BLaER1 treated with 17β-estradiol and CSF1 and Interleukin-3, amounts not matched to agents 10 nM and 100 nM (cell line): ENCODE results near the gene TRDMT1.
A peak's percentile ranks its signal among the peaks of the same experiment; 100 is the strongest.

Experiments
- H3K27ac ChIP-seq, 11 experiments: shearing (Covaris generic); formaldehyde crosslinking; 2 replicates each; pipeline ENCODE4 v1.8.1; 2022
- H3K27me3 ChIP-seq, 11 experiments: shearing (Covaris generic); formaldehyde crosslinking; 2 replicates each; pipeline ENCODE4 v1.8.1; 2022
- H3K36me3 ChIP-seq, 11 experiments: shearing (Covaris generic); formaldehyde crosslinking; 2 replicates each; pipeline ENCODE4 v1.8.1; 2022
- H3K4me1 ChIP-seq, 10 experiments: shearing (Covaris generic); formaldehyde crosslinking; 2 replicates each; pipeline ENCODE4 v1.8.1; 2022
- H3K4me2 ChIP-seq, 11 experiments: shearing (Covaris generic); formaldehyde crosslinking; 2 replicates each; pipeline ENCODE4 v1.8.1; 2022
- H3K4me3 ChIP-seq, 10 experiments: shearing (Covaris generic); formaldehyde crosslinking; 2 replicates each; pipeline ENCODE4 v1.8.1; 2022
- H3K9ac ChIP-seq, 11 experiments: shearing (Covaris generic); formaldehyde crosslinking; 2 replicates each; pipeline ENCODE4 v1.8.1; 2022
- H3K9me3 ChIP-seq, 11 experiments: shearing (Covaris generic); formaldehyde crosslinking; replicated peaks in 1 of 11; 2 replicates each; pipeline ENCODE4 v1.8.1; 2022
- H4K20me1 ChIP-seq, 11 experiments: shearing (Covaris generic); formaldehyde crosslinking; 2 replicates each; pipeline ENCODE4 v1.8.1; 2022
- Cebpa-rat ChIP-seq, 11 experiments: shearing (Covaris generic); IDR thresholded peaks; 2 replicates each; pipeline ENCODE4 v1.8.1; 2022

Gene TRDMT1

DNA sequence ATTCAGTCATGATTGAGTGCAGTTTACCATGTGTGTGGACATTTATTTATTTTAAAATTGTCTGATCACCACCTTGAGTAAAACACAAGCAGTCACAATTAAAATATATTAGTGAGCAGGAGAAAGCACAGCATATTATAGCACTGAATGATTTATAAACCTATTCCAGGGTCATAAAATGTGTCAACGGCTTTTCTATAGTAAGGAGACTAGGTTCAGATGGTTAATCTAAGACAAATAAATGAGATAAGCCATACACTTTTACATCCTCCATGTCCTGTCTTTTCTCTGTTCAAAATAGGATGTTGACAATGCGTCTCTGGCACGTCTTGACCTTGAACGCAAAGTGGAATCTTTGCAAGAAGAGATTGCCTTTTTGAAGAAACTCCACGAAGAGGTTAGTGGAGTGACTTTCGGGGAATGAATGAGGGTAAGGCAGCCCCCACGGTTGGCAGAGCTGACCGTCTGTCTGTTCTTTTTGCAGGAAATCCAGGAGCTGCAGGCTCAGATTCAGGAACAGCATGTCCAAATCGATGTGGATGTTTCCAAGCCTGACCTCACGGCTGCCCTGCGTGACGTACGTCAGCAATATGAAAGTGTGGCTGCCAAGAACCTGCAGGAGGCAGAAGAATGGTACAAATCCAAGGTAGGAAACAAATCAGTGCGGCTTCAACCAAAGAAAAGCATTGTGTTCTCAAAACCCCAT lies 32.0 kb upstream of the TRDMT1 start:
- H3K27ac ChIP-seq = peak overlapping the region in 3 of 11 experiments; percentile 14 to 100 (median 100); a peak in 4 of 22 replicates

GRCh38 chr10:17232276-17232960 lies 30.9 kb upstream of the TRDMT1 start:
- Histone ChIP-seq H3K4me3 (peak overlapping the region; percentile 68 to 99 (median 96); a peak in 16 of 20 replicates), H3K4me2 (peak overlapping the region; percentile 79 to 97 (median 91)), H3K36me3 (peaks cover 69 to 72% (median 70%) of the 10 kb centered on the region in 11 experiments), H3K27ac (peak overlapping the region in 8 of 11 experiments; percentile 14 to 100 (median 99); a peak in 10 of 22 replicates), H3K4me1 (peaks cover 28 to 54% (median 41%) of the 10 kb centered on the region in 10 experiments), H4K20me1 (peaks cover 69 to 83% (median 82%) of the 10 kb centered on the region in 11 experiments), H3K9me3 (no peaks in the 10 kb centered on the region), H3K27me3 (no peaks in the 10 kb centered on the region), H3K9ac (peak overlapping the region; percentile 3 to 100 (median 98); a peak in 19 of 22 replicates)
- TF ChIP-seq Cebpa-rat (IDR thresholded peaks at IDR 0.05) = no peak

More for the DNA sequence above, 32.0 kb upstream of the TRDMT1 start:
- peak overlapping the region in 6 of 11 experiments; percentile 37 to 100 (median 99); a peak in 8 of 22 replicates for H3K9ac ChIP-seq
- H3K27me3 ChIP-seq = no peaks in the 10 kb centered on the region
- peaks cover 78 to 93% (median 91%) of the 10 kb centered on the region in 11 experiments for H4K20me1 ChIP-seq
- H3K4me3 ChIP-seq = peak overlapping the region in 3 of 10 experiments; percentile 21 to 86 (median 83); a peak in 3 of 20 replicates
- TF ChIP-seq Cebpa-rat (IDR thresholded peaks at IDR 0.05) = no peak
- H3K4me2 ChIP-seq = peak overlapping the region in 9 of 11 experiments; percentile 79 to 97 (median 91); a peak in 17 of 22 replicates
- peaks cover 24 to 54% (median 38%) of the 10 kb centered on the region in 10 experiments for H3K4me1 ChIP-seq
- peaks cover 77 to 82% (median 79%) of the 10 kb centered on the region in 11 experiments for H3K36me3 ChIP-seq
- H3K9me3 ChIP-seq = no peaks in the 10 kb centered on the region

DNA sequence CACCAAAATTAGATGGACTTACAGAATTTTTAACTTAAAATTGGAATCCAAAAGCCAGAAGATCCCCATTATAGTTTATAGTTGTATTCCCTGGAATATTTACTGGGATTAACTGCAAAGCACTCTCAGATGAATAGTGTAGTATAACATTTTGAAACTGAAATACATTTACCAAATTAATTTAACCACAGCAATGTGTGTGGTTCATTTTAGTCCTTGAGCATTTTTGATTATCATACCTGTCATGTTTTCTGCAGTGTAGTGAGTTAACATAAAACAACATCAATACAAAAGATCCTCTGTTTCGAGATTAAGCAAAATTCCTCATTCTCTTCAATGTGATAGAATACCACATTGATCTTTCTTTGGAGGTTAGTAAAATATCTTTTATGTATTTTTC lies 30.3 kb upstream of the TRDMT1 start:
- H3K36me3 ChIP-seq = peaks cover 63 to 66% (median 64%) of the 10 kb centered on the region in 11 experiments
- peak overlapping the region; percentile 68 to 99 (median 96) for H3K4me3 ChIP-seq
- peak overlapping the region; percentile 33 to 100 (median 99); a peak in 17 of 22 replicates for H3K27ac ChIP-seq
- peaks cover 63 to 77% (median 76%) of the 10 kb centered on the region in 11 experiments for H4K20me1 ChIP-seq
- H3K27me3 ChIP-seq = no peaks in the 10 kb centered on the region
- H3K4me1 ChIP-seq = peaks cover 34 to 59% (median 47%) of the 10 kb centered on the region in 10 experiments
- TF ChIP-seq Cebpa-rat (IDR thresholded peaks at IDR 0.05) = no peak
- peak overlapping the region; percentile 79 to 97 (median 91); a peak in 21 of 22 replicates for H3K4me2 ChIP-seq
- peak overlapping the region; percentile 95 to 100 (median 99); a peak in 19 of 22 replicates for H3K9ac ChIP-seq
- H3K9me3 ChIP-seq = no peaks in the 10 kb centered on the region

DNA sequence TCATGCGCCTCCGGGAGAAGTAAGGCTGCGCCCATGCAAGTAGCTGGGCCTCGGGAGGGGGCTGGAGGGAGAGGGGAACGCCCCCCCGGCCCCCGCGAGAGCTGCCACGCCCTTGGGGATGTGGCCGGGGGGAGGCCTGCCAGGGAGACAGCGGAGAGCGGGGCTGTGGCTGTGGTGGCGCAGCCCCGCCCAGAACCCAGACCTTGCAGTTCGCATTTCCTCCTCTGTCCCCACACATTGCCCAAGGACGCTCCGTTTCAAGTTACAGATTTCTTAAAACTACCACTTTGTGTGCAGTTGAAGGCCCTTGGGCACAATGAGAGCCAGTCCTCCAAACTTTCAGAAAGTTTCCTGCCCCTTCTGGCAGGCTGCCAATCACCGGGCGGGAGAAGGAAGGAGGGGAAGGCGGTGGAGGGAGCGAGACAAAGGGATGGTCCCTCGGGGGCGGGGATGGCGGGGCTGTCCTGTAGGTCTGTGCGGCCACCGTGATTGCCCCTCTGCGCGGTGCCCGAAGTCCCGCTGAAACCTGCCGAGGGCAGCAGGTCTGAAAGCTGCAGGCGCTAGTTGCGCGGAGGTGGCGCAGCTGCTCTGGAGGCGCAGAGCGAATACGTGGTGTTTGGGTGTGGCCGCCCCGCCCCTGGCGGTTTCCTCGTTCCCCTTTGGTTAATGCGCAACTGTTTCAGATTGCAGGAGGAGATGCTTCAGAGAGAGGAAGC lies 28.7 kb upstream of the TRDMT1 start:
- Histone ChIP-seq H3K27ac (peak overlapping the region; percentile 95 to 100 (median 100)), H3K4me3 (peak overlapping the region; percentile 68 to 99 (median 96)), H3K4me2 (peak overlapping the region; percentile 79 to 97 (median 91)), H3K27me3 (no peaks in the 10 kb centered on the region), H3K9me3 (no peaks in the 10 kb centered on the region), H3K4me1 (peaks cover 46 to 64% (median 57%) of the 10 kb centered on the region in 10 experiments), H3K9ac (peak overlapping the region; percentile 95 to 100 (median 99)), H4K20me1 (peaks cover 47 to 61% (median 60%) of the 10 kb centered on the region in 11 experiments), H3K36me3 (peaks cover 46 to 50% (median 47%) of the 10 kb centered on the region in 11 experiments)
- peak in 3 of 11 experiments; percentile 25 to 82 (median 59); a peak in 4 of 22 replicates for TF ChIP-seq Cebpa-rat (IDR thresholded peaks at IDR 0.05)

GRCh38 chr10:17229717-17229966 lies 28.2 kb upstream of the TRDMT1 start:
- Histone ChIP-seq H3K9ac (peak overlapping the region; percentile 95 to 100 (median 99)), H3K9me3 (no peaks in the 10 kb centered on the region), H3K4me3 (peak overlapping the region; percentile 68 to 99 (median 96)), H3K4me2 (peak overlapping the region; percentile 79 to 97 (median 91)), H3K4me1 (peaks cover 46 to 65% (median 57%) of the 10 kb centered on the region in 10 experiments), H3K27me3 (no peaks in the 10 kb centered on the region), H3K27ac (peak overlapping the region; percentile 95 to 100 (median 100)), H4K20me1 (peaks cover 42 to 56% (median 55%) of the 10 kb centered on the region in 11 experiments), H3K36me3 (peaks cover 42 to 45% (median 42%) of the 10 kb centered on the region in 11 experiments)
- no peak for TF ChIP-seq Cebpa-rat (IDR thresholded peaks at IDR 0.05)

DNA sequence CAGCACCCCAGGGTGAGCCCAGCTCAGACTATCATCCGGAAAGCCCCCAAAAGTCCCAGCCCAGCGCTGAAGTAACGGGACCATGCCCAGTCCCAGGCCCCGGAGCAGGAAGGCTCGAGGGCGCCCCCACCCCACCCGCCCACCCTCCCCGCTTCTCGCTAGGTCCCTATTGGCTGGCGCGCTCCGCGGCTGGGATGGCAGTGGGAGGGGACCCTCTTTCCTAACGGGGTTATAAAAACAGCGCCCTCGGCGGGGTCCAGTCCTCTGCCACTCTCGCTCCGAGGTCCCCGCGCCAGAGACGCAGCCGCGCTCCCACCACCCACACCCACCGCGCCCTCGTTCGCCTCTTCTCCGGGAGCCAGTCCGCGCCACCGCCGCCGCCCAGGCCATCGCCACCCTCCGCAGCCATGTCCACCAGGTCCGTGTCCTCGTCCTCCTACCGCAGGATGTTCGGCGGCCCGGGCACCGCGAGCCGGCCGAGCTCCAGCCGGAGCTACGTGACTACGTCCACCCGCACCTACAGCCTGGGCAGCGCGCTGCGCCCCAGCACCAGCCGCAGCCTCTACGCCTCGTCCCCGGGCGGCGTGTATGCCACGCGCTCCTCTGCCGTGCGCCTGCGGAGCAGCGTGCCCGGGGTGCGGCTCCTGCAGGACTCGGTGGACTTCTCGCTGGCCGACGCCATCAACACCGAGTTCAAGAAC lies 27.7 kb upstream of the TRDMT1 start:
- Histone ChIP-seq H4K20me1 (peaks cover 37 to 51% (median 50%) of the 10 kb centered on the region in 11 experiments), H3K27me3 (no peaks in the 10 kb centered on the region), H3K9me3 (no peaks in the 10 kb centered on the region), H3K9ac (peak overlapping the region; percentile 95 to 100 (median 99)), H3K27ac (peak overlapping the region; percentile 97 to 100 (median 100)), H3K36me3 (peaks cover 37 to 40% (median 37%) of the 10 kb centered on the region in 11 experiments), H3K4me3 (peak overlapping the region; percentile 68 to 99 (median 96)), H3K4me2 (peak overlapping the region; percentile 84 to 99 (median 97)), H3K4me1 (peaks cover 46 to 62% (median 53%) of the 10 kb centered on the region in 10 experiments)
- TF ChIP-seq Cebpa-rat (IDR thresholded peaks at IDR 0.05) = no peak

DNA sequence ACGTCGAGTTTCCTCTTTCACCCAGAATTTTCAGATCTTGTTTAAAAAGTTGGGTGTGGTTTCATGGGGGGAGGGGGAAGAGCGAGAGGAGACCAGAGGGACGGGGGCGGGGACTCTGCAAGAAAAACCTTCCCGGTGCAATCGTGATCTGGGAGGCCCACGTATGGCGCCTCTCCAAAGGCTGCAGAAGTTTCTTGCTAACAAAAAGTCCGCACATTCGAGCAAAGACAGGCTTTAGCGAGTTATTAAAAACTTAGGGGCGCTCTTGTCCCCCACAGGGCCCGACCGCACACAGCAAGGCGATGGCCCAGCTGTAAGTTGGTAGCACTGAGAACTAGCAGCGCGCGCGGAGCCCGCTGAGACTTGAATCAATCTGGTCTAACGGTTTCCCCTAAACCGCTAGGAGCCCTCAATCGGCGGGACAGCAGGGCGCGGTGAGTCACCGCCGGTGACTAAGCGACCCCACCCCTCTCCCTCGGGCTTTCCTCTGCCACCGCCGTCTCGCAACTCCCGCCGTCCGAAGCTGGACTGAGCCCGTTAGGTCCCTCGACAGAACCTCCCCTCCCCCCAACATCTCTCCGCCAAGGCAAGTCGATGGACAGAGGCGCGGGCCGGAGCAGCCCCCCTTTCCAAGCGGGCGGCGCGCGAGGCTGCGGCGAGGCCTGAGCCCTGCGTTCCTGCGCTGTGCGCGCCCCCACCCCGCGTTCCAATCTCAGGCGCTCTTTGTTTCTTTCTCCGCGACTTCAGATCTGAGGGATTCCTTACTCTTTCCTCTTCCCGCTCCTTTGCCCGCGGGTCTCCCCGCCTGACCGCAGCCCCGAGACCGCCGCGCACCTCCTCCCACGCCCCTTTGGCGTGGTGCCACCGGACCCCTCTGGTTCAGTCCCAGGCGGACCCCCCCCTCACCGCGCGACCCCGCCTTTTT lies 26.9 kb upstream of the TRDMT1 start, which contains the start of gene VIM:
TSS of gene VIM (plus strand) at position 151 of the 925 bp plus-strand sequence. CDS start 1,182 bp downstream, outside the sequence.
- H3K27ac ChIP-seq = peak within 1 kb of the TSS; percentile 97 to 100 (median 100)
- no peaks in the 10 kb centered on the region for H3K27me3 ChIP-seq

More for the DNA sequence above, 26.9 kb upstream of the TRDMT1 start, which contains the start of gene VIM:
- no peaks in the 10 kb centered on the region for H3K9me3 ChIP-seq
- TF ChIP-seq Cebpa-rat (IDR thresholded peaks at IDR 0.05) = 0 out of 22 replicates have a peak, but pooled peaks of 1 of the 11 experiments have one; percentile 23
- peaks cover 29 to 43% (median 42%) of the 10 kb centered on the region in 11 experiments for H4K20me1 ChIP-seq
- peak within 1 kb of the TSS; percentile 84 to 99 (median 97) for H3K4me2 ChIP-seq
- peaks cover 29 to 32% (median 29%) of the 10 kb centered on the region in 11 experiments for H3K36me3 ChIP-seq
- H3K4me1 ChIP-seq = peaks cover 41 to 61% (median 46%) of the 10 kb centered on the region in 10 experiments
- H3K4me3 ChIP-seq = peak within 1 kb of the TSS; percentile 68 to 99 (median 96)
- peak within 1 kb of the TSS; percentile 95 to 100 (median 99) for H3K9ac ChIP-seq
